ENCODE results near the gene RPTOR. TPM values are rescaled to one million over a fixed set of nuclear protein-coding genes. Genes with fewer than 3 reads are reported as not detected.
A peak's percentile ranks its signal among the peaks of the same experiment; 100 is the strongest.
"Not testable (repeated sequence)": the region's sequence is repeated elsewhere in the genome, so short reads cannot be mapped to it uniquely, and the experiment has no call there.

RPTOR gene
- total RNA-seq, 1 experiment from 2014 or later, result 27.0 TPM

DNA sequence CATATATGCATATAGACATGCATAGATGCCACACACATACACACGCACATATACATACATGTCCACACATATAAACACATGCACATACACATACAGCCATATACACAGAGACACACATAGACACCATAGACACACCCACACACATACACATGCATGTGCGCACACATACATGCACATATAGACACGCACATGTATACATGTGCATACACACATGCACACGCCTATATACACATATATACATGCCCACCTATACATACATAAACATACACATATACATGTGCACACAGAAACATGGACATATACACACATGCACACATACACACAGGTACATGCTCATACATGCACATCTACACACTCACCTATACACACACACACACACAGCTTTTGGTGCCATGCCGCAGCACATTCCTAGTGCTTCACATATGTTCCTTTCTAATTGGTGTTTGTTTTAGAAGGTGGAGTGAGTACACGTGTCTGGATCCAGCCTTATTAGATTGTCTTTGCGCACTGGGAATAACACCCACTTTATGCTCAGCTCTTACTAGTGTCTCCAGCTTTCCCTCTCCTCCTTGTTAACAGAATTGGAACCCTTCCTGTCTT lies 198.0 kb downstream of the RPTOR start:
- peaks cover 25% of the 10 kb centered on the region for H3K36me3 ChIP-seq
- H3K27ac ChIP-seq, result no peak overlapping the region
- no peak for DNase-seq (ENCODE audit: low read depth in 1 of 2, low spot score in 2 of 2)
- no peak overlapping the region for H3K4me3 ChIP-seq
- H3K27me3 ChIP-seq (replicated peaks), result no peaks in the 10 kb centered on the region
- no peaks in the 10 kb centered on the region for H3K9me3 ChIP-seq (replicated peaks)
- H3K4me1 ChIP-seq (replicated peaks), result peaks cover 5% of the 10 kb centered on the region

DNA sequence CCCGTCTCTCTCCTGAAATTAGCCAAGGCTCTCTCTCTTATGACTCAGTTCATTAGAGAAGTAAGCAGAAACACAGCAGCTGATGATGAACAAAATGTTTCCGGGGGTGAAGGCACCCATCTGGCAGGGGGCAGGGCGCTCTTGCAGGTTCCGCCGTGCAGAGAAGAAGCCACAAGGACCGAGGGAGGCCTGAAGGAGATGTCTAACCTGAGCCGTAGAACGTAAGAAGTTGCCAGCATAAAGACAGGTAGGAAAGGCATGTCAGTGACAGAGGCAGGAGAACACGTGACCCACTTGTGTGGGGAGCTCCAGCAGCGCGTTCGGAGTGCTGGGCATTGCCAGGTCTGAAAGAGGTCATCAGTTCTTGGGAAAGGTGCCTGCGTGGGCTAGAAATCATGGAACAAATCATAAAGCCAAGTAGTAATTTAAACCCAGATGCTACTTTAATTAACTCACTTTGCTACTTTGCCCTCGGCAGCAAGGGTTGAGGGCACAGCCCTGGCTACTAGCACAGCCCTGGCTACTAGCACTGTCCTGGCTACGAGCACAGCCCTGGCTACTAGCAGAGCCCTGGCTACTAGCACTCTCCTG lies 198.6 kb downstream of the RPTOR start:
- peaks cover 25% of the 10 kb centered on the region for H3K36me3 ChIP-seq
- H3K4me3 ChIP-seq, result no peak overlapping the region
- DNase-seq (ENCODE audit: low read depth in 1 of 2, low spot score in 2 of 2), result no peak

DNA sequence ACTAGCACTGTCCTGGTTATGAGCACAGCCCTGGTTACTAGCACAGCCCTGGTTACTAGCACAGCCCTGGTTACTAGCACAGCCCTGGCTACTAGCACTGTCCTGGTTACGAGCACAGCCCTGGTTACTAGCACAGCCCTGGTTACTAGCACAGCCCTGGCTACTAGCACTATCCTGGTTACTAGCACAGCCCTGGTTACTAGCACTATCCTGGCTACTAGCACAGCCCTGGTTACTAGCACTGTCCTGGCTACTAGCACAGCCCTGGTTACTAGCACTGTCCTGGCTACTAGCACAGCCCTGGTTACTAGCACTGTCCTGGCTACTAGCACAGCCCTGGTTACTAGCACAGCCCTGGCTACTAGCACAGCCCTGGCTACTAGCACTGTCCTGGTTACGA lies 199.3 kb downstream of the RPTOR start:
- not testable (repeated sequence) for DNase-seq (ENCODE audit: low read depth in 1 of 2, low spot score in 2 of 2); H3K4me1 ChIP-seq (replicated peaks); H3K4me3 ChIP-seq; H3K27ac ChIP-seq; H3K27me3 ChIP-seq (replicated peaks); H3K9me3 ChIP-seq (replicated peaks)
- H3K36me3 ChIP-seq, result peaks cover 25% of the 10 kb centered on the region

More for the DNA sequence above, 198.6 kb downstream of the RPTOR start:
- Histone ChIP-seq H3K27me3 (replicated peaks) (no peaks in the 10 kb centered on the region), H3K4me1 (replicated peaks) (peaks cover 5% of the 10 kb centered on the region), H3K9me3 (replicated peaks) (no peaks in the 10 kb centered on the region), H3K27ac (no peak overlapping the region)

DNA sequence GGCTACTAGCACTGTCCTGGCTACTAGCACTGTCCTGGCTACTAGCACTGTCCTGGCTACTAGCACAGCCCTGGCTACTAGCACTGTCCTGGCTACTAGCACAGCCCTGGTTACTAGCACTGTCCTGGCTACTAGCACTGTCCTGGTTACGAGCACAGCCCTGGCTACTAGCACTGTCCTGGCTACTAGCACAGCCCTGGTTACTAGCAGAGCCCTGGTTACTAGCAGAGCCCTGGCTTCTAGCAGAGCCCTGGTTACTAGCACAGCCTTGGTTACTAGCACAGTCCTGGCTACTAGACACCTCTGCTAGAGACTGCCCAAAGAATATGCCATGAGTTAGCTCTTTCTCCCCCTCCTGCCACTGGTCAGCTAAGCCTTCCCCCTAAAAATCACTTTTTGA lies 200.1 kb downstream of the RPTOR start:
- H3K4me1 ChIP-seq (replicated peaks); DNase-seq (ENCODE audit: low read depth in 1 of 2, low spot score in 2 of 2); H3K4me3 ChIP-seq; H3K27me3 ChIP-seq (replicated peaks); H3K9me3 ChIP-seq (replicated peaks); H3K27ac ChIP-seq: not testable (repeated sequence)
- H3K36me3 ChIP-seq, result peaks cover 17% of the 10 kb centered on the region

DNA sequence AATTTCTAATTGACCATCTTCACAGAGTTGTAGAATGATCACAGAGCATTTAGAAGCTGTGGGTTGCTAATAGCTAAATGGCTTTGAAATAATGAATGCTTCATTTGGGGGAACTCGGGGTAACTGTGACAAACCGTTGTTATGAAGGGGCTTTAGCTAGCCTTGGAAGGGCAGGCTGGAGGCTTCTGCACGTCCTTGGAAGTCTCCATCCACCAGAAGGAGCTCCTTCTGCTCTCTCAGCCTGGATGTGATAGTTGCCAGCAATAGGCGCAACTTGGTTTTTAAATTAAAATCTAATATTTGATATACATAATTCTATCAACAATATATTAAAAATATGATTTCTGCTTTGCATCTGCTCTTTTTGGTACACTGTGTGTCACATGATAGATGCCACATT lies 200.5 kb downstream of the RPTOR start:
- H3K36me3 ChIP-seq, result peaks cover 13% of the 10 kb centered on the region
- no peak overlapping the region for H3K27ac ChIP-seq
- no peaks in the 10 kb centered on the region for H3K27me3 ChIP-seq (replicated peaks)
- no peak for DNase-seq (ENCODE audit: low read depth in 1 of 2, low spot score in 2 of 2)
- peaks cover 5% of the 10 kb centered on the region for H3K4me1 ChIP-seq (replicated peaks)
- H3K4me3 ChIP-seq, result no peak overlapping the region
- no peaks in the 10 kb centered on the region for H3K9me3 ChIP-seq (replicated peaks)

DNA sequence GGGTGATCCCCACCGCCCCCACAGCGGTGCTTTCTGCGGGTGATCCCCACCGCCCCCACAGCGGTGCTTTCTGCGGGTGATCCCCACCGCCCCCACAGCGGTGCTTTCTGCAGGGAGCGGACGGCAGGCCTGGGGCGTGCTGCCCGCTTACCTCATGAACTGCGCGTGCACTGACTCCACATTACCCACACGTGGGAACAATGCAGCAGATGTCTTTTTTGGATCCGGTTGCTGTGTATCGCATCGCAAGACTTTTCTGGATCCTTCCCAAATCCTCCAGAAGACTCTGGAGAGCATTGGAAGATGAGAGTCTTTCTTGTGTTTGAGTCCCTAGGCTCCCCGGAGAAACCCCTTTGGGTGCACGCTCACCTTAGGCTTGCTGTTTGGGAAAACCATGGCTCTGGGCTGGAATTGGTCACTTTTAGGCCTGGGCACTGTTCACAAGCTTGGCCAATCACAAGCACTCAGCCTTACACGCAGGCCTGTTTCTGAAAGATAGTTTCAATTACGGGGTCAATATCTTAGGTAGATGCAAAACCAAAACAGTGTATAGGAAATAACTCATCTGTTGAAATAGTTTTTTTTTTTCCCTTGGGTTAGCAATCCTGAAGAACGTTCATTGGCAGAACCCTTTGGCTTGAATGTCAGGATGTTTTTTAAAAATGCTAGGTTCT lies 201.8 kb downstream of the RPTOR start:
- no peaks in the 10 kb centered on the region for H3K27me3 ChIP-seq (replicated peaks)
- H3K27ac ChIP-seq, result no peak overlapping the region
- no peak overlapping the region for H3K4me3 ChIP-seq
- no peaks in the 10 kb centered on the region for H3K9me3 ChIP-seq (replicated peaks)
- peaks cover 10% of the 10 kb centered on the region for H3K36me3 ChIP-seq
- DNase-seq (ENCODE audit: low read depth in 1 of 2, low spot score in 2 of 2), result no peak
- H3K4me1 ChIP-seq (replicated peaks), result peaks cover 18% of the 10 kb centered on the region

DNA sequence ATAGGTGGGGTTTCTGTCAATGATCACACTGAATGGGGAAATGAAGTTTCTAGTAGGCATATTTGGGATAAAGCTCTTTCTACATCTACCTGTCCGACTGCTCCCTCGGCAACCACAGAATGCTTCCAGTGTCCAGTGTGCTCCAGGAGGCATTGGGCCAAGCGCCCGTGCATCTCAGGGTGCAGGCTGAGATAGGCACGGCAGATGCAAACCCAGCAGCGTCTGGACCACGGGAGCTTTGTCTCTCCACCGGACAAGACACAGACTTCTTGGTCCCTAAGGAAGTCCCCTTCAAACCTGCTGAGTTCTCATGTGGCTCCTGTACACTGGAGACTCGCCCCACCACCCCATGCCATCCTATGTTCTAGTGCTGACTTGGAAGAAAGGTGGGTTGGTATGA lies 202.8 kb downstream of the RPTOR start:
- peaks cover 6% of the 10 kb centered on the region for H3K36me3 ChIP-seq
- no peak overlapping the region for H3K27ac ChIP-seq
- H3K4me1 ChIP-seq (replicated peaks), result peaks cover 28% of the 10 kb centered on the region
- no peaks in the 10 kb centered on the region for H3K27me3 ChIP-seq (replicated peaks)
- H3K4me3 ChIP-seq, result no peak overlapping the region
- no peak for DNase-seq (ENCODE audit: low read depth in 1 of 2, low spot score in 2 of 2)
- no peaks in the 10 kb centered on the region for H3K9me3 ChIP-seq (replicated peaks)

DNA sequence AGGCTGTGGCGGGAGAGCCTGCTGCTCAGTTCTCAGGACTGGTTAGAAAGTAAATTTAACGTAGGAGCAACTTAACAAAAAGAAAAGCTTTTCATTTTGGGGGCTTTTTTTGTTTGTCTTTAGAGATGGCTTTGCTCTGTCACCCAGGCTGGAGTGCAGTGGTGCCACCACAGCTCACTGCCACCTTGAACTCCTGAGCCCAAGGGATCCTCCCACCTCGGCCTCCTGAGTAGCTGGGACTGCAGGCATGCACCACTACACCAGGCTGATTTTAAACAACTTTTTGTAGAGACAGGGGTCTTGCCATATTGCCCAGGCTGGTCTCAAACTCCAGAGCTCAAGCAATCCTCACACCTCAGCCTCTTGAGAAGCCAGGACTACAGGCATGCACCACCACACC lies 205.0 kb downstream of the RPTOR start:
- Histone ChIP-seq H3K27me3 (replicated peaks) (no peaks in the 10 kb centered on the region), H3K27ac (no peak overlapping the region), H3K4me3 (no peak overlapping the region), H3K9me3 (replicated peaks) (no peaks in the 10 kb centered on the region), H3K4me1 (replicated peaks) (peaks cover 36% of the 10 kb centered on the region), H3K36me3 (peaks cover 8% of the 10 kb centered on the region)
- DNase-seq (ENCODE audit: low read depth in 1 of 2, low spot score in 2 of 2), result no peak

DNA sequence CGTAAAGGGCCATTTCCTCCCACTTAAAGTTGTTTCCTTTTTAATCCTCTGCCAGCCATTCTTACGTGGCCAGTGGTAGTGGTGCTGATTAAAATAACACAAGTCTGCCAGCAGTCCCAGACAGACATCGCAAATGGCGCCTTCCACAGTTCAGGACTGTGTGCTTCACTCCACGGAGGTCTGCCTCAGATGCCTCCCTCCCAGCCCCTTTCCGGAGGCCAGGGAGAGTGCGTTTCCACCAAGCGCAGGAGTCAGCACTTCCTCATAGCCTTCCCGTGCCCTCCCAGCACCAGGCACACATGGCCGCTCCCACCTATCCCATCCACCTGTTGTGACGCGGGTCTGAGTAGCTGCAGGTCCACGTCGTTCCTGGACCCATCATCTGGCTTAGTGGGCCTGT lies 205.6 kb downstream of the RPTOR start:
- peak; percentile 42 to 64 for DNase-seq (ENCODE audit: low read depth in 1 of 2, low spot score in 2 of 2)
- Histone ChIP-seq H3K4me1 (replicated peaks) (peaks cover 36% of the 10 kb centered on the region), H3K27me3 (replicated peaks) (no peaks in the 10 kb centered on the region), H3K36me3 (peaks cover 14% of the 10 kb centered on the region), H3K27ac (peak overlapping the region; percentile 74), H3K9me3 (replicated peaks) (no peaks in the 10 kb centered on the region), H3K4me3 (no peak overlapping the region)

DNA sequence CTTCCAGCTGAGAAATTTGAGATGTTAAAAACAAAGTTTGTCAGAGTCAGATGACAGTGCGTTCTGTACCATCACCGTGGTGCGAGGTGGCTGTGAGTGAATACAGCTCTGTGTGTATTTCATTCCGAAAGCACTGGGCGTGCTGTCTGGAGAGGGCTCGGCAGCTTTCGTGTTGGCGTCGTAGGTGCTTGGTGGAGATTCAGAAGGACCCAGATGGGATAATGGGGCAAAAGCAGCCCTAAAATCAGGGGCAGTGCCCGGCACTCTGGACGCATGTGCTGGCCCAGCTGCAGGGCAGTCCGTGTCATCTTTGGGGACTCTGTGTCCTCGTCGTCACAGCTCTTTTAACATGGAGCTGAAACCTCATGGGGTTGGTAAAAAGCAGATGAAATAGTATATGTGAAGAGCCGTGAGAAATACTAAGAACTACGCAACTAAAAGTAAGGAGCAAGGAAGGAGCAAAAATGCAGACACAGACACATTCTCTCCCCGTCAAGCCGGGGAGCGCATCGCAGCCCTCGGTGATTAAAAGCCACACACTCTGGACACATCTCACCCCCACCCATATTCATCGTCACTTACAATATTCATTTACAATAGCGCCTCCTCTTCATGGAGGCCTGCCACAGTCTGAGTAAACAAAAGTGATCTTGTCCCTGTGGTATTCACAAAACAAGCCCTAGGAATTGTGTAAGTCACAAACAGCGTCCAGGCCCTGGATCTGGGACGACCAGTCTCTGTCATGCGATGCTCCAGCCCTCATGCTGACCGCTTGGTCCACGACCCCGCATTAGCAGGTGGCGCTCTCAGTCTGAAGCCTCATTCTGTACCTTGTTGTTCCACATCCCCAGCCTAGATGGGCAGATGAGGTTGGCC lies 206.7 kb downstream of the RPTOR start:
- Histone ChIP-seq H3K36me3 (peaks cover 22% of the 10 kb centered on the region), H3K27ac (peak overlapping the region; percentile 74), H3K4me1 (replicated peaks) (peaks cover 36% of the 10 kb centered on the region), H3K4me3 (no peak overlapping the region), H3K27me3 (replicated peaks) (no peaks in the 10 kb centered on the region), H3K9me3 (replicated peaks) (no peaks in the 10 kb centered on the region)
- peak; percentile 87 to 97 for DNase-seq (ENCODE audit: low read depth in 1 of 2, low spot score in 2 of 2)

DNA sequence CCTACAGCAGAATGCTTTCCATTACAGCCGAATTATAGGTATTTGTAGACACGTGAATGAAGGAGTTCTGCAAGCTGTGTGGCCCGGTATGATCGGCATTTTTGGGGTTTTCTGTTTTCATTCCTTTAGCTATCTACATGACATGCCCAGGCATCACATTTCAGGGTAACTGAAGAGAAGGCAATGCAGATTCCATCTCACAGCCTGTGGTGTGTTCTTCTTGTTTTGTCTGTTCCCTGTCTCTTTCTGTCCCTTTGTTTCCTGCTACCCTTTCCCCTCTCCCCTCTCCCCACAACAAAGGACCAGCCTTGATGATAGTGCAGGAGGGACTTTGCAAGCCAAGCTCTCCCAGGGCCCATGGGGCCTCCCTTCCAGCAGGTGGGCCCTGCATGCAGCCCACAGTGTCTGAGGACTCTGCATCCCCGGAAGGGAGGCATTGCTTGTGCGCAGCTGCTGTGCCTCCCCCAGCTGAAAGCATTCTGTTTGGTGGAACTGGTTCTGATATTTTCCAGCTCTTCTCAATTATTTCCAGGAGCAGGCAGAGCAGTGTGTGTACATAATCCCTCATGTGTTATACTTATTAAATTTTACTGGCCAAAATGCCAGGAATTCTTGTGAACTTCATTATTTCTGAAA lies 207.4 kb downstream of the RPTOR start:
- Histone ChIP-seq H3K4me3 (no peak overlapping the region), H3K27ac (peak overlapping the region; percentile 74)
- DNase-seq (ENCODE audit: low read depth in 1 of 2, low spot score in 2 of 2), result peak; percentile 80 to 97

DNA sequence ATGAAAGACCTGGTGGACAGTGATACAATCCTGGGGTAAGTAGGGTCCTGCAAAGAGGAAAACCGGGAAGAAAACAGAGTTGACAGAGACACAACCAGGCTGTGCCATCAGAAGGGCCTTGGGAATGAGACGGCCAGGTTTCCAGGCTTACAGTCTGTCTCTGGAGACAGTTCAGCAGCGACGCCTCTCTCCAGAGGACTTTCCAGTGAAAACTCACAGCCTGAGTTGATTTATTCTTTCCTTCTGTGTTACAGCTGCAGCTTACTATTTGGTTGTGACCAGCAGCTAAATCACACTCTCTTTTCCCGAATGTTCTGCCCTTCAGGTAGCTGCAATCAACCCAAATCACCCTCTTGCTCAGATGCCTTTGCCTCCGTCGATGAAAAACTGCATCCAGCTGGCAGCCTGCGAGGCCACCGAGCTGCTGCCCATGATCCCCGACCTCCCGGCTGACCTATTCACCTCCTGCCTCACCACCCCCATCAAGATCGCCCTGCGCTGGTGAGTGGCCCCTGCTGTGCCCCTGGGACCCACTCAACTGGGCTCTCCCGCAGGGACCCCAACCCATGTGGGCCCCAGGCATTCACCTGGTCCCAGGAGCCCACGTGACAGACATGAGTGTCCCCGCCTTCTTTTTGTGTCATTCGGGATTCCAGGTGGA lies 209.2 kb downstream of the RPTOR start:
- Histone ChIP-seq H3K4me3 (no peak overlapping the region), H3K36me3 (peaks cover 23% of the 10 kb centered on the region), H3K9me3 (replicated peaks) (no peaks in the 10 kb centered on the region), H3K27me3 (replicated peaks) (no peaks in the 10 kb centered on the region), H3K4me1 (replicated peaks) (peaks cover 38% of the 10 kb centered on the region), H3K27ac (no peak overlapping the region)
- no peak for DNase-seq (ENCODE audit: low read depth in 1 of 2, low spot score in 2 of 2)

More for the DNA sequence above, 207.4 kb downstream of the RPTOR start:
- Histone ChIP-seq H3K4me1 (replicated peaks) (peaks cover 36% of the 10 kb centered on the region), H3K36me3 (peaks cover 23% of the 10 kb centered on the region), H3K27me3 (replicated peaks) (no peaks in the 10 kb centered on the region), H3K9me3 (replicated peaks) (no peaks in the 10 kb centered on the region)

DNA sequence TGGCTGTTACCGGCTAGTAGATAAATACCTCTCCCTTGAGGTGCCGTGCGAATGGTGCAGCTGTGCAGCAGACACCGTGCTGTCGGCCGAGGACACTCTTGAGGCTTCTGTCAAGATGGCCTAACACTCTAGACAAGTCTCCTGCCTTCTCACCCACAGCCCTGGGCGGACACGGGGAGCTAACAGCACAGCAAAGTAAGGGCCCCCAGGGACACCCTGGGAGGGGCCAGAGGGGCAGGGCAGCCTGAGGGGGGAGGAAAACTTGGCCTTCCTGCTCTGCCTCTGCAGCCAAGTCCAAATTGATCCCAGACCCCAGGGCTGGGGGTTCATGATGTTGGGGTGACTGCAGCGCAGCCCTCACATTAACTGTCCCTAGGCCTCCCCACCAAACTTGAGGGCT lies 210.2 kb downstream of the RPTOR start:
- no peaks in the 10 kb centered on the region for H3K27me3 ChIP-seq (replicated peaks)
- peaks cover 45% of the 10 kb centered on the region for H3K4me1 ChIP-seq (replicated peaks)
- H3K4me3 ChIP-seq, result no peak overlapping the region
- DNase-seq (ENCODE audit: low read depth in 1 of 2, low spot score in 2 of 2), result peak in 1 of 2 experiments; percentile 41
- no peak overlapping the region for H3K27ac ChIP-seq
- H3K36me3 ChIP-seq, result peaks cover 23% of the 10 kb centered on the region
- H3K9me3 ChIP-seq (replicated peaks), result no peaks in the 10 kb centered on the region

Data from SJSA1 (cell line).